Gastroesophageal sphincter (tissue), 4 donors: ENCODE data around the gene TAGLN3. TPM values are rescaled to one million over a fixed set of nuclear protein-coding genes. Genes with fewer than 3 reads are reported as not detected.

Source experiments
- ATAC-seq: fragments of 150-250 bp; one replicate; pipeline ENCODE4 v1.9.1; 2016; ENCODE audit warnings: mild to moderate bottlenecking, moderate library complexity
- H3K27ac ChIP-seq, 4 donors: fragments of 200-600 bp; sonication (generic) in 3 of 4; 1 replicate in 3 of 4; 2 replicates in 1 of 4; pipeline ENCODE4 v1.5.1; 2016 to 2019
- H3K27me3 ChIP-seq: fragments of 200-600 bp; sonication (generic); one replicate; pipeline ENCODE4 v1.5.1; 2019
- H3K36me3 ChIP-seq, 2 donors: fragments of 200-600 bp; sonication (generic); one replicate each; pipeline ENCODE4 v1.5.1; 2019; ENCODE audit warnings: control low read depth in 1 of 2
- H3K4me1 ChIP-seq, 3 donors: fragments of 200-600 bp; sonication (generic); 1 replicate in 2 of 3; 2 replicates in 1 of 3; pipeline ENCODE4 v1.5.1; 2016 to 2019; ENCODE audit warnings: control low read depth in 2 of 3
- H3K4me3 ChIP-seq, 2 donors: fragments of 200-600 bp; sonication (generic); one replicate each; pipeline ENCODE4 v1.5.1; 2019; ENCODE audit warnings: mild to moderate bottlenecking in 1 of 2, moderate library complexity in 1 of 2
- H3K9me3 ChIP-seq, 3 donors: fragments of 200-600 bp; sonication (generic); one replicate each; pipeline ENCODE4 v1.5.1; 2017 to 2019; ENCODE audit warnings: control low read depth in 2 of 3
- CTCF ChIP-seq, 4 experiments: fragments of 200-600 bp in 2 of 4; fragments of 450-650 bp in 2 of 4; sonication (generic) in 1 of 4; IDR thresholded peaks; one replicate each; pipeline ENCODE4 v1.5.1; 2017 to 2019; ENCODE audit warnings: antibody characterized with exemption in 4 of 4, mild to moderate bottlenecking in 2 of 4, moderate library complexity in 2 of 4
- EP300 ChIP-seq: sonication (generic); formaldehyde crosslinking; IDR thresholded peaks from one replicate; pipeline ENCODE4 v1.6.1; 2017; ENCODE audit warnings: antibody characterized with exemption, mild to moderate bottlenecking
- POLR2A ChIP-seq, 2 donors: fragments of 450-650 bp; IDR thresholded peaks; one replicate each; pipeline ENCODE4 v1.6.1; 2017; ENCODE audit warnings: antibody characterized with exemption in 2 of 2, mild to moderate bottlenecking in 2 of 2, moderate library complexity in 1 of 2
- POLR2AphosphoS5 ChIP-seq: sonication (generic); formaldehyde crosslinking; IDR thresholded peaks from one replicate; pipeline ENCODE4 v1.6.1; 2017; ENCODE audit warnings: antibody characterized with exemption
- WGBS, 2 donors: methylation state at CpG; one replicate each; pipeline ENCODE4 v1.1.5; 2018; ENCODE audit warnings: low coverage in 1 of 2; 5-methylcytosine and 5-hydroxymethylcytosine counted together
- total RNA-seq, 4 donors: library from RNA; depleted of rRNA; stranded (reverse); fragments of >200 nt; gene quantifications; one replicate each; pipeline ENCODE4 v1.1.0, GENCODE V29; 2016

TAGLN3 gene
- total RNA-seq, 4 donors from 2014 or later, result 1.1 to 2.7 (median 1.5) TPM; not detected in 1

- 20 to 30% methylated on average over 1 of the region's 1 CpG for WGBS, 2 donors
- ATAC-seq, result no peak
- no peak for TF ChIP-seq POLR2A (IDR thresholded peaks at IDR 0.05)
- Histone ChIP-seq H3K27me3 (no peaks in the 10 kb centered on the region), H3K36me3 (no peaks in the 10 kb centered on the region), H3K4me1 (no peaks in the 10 kb centered on the region), H3K9me3 (no peaks in the 10 kb centered on the region), H3K27ac (no peak overlapping the region), H3K4me3 (no peak overlapping the region)
These were observed 54.5 kb downstream of the TAGLN3 start for GRCh38 chr3:112053229-112053628.

GRCh38 chr3:112056451-112056929, 57.8 kb downstream of the TAGLN3 start:
- no peaks in the 10 kb centered on the region for H3K36me3 ChIP-seq
- no peaks in the 10 kb centered on the region for H3K4me1 ChIP-seq
- WGBS, 2 donors, result 72 to 73% methylated on average over 6 of the region's 6 CpGs
- H3K9me3 ChIP-seq, result no peaks in the 10 kb centered on the region
- no peaks in the 10 kb centered on the region for H3K27me3 ChIP-seq
- no peak overlapping the region for H3K4me3 ChIP-seq
- ATAC-seq, result no peak
- H3K27ac ChIP-seq, result no peak overlapping the region
- TF ChIP-seq POLR2AphosphoS5, result no peak
- TF ChIP-seq POLR2A (IDR thresholded peaks at IDR 0.05), result no peak
- no peak for TF ChIP-seq EP300
- TF ChIP-seq CTCF (IDR thresholded peaks at IDR 0.05), result no peak

GRCh38 chr3:112059497-112059896, 60.8 kb downstream of the TAGLN3 start:
- WGBS, 2 donors, result 80 to 82% methylated on average over 1 of the region's 1 CpG
- ATAC-seq, result no peak
- Histone ChIP-seq H3K4me3 (no peak overlapping the region), H3K27me3 (no peaks in the 10 kb centered on the region), H3K36me3 (no peaks in the 10 kb centered on the region), H3K27ac (no peak overlapping the region), H3K9me3 (no peaks in the 10 kb centered on the region), H3K4me1 (no peaks in the 10 kb centered on the region)
- TF ChIP-seq POLR2AphosphoS5, result no peak

- no peaks in the 10 kb centered on the region for H3K4me1 ChIP-seq
- no peaks in the 10 kb centered on the region for H3K27me3 ChIP-seq
- WGBS, 2 donors, result 28 to 36% methylated on average over 3 of the region's 3 CpGs
- no peak for TF ChIP-seq CTCF (IDR thresholded peaks at IDR 0.05)
- no peak for TF ChIP-seq POLR2A (IDR thresholded peaks at IDR 0.05)
- TF ChIP-seq POLR2AphosphoS5, result no peak
- no peak for TF ChIP-seq EP300
- H3K36me3 ChIP-seq, result no peaks in the 10 kb centered on the region
- ATAC-seq, result no peak
- H3K4me3 ChIP-seq, result no peak overlapping the region
- no peaks in the 10 kb centered on the region for H3K9me3 ChIP-seq
- H3K27ac ChIP-seq, result no peak overlapping the region
These were observed 62.4 kb downstream of the TAGLN3 start for GRCh38 chr3:112061152-112061551.

Other genes starting within 250 kb of the TAGLN3 start
- gene PHLDB2, start 139.7 kb upstream of the TAGLN3 start, total RNA-seq, result 100 to 1,000 TPM in 1 of 4 donors, 10 to 100 TPM in 3; 52.1 to 115 (median 77.4) TPM
- 10 to 100 TPM; 10.6 to 22.4 (median 17.1) TPM for gene ABHD10, start 19.9 kb upstream of the TAGLN3 start, total RNA-seq
- gene TMPRSS7, start 35.8 kb downstream of the TAGLN3 start, total RNA-seq, result not detected
- 1 to 10 TPM; 1.6 to 3.4 (median 1.9) TPM for gene C3orf52, start 87.5 kb downstream of the TAGLN3 start, total RNA-seq
- under 1 TPM in 1 of 4 donors, not detected in 3; 0.42 TPM for gene GCSAM, start 134.3 kb downstream of the TAGLN3 start, total RNA-seq